Upper lobe of right lung (tissue), 1 donor: ENCODE results near the gene IPPK. TPM values are rescaled to one million over a fixed set of nuclear protein-coding genes. Genes with fewer than 3 reads are reported as not detected.

Experiments
- ATAC-seq: fragments of 200-7000 bp; cut with Tn5 transposase; one replicate; pipeline ENCODE4 v1.9.1; 2020; ENCODE audit warnings: mild to moderate bottlenecking, moderate library complexity
- DNase-seq: peaks from one replicate; pipeline ENCODE4 v3.0.0-alpha.2; 2020
- H3K27ac ChIP-seq: fragments of 200-600 bp; one replicate; pipeline ENCODE4 v1.8.0; 2022
- H3K27me3 ChIP-seq: fragments of 200-600 bp; one replicate; pipeline ENCODE4 v1.8.0; 2022; ENCODE audit warnings: mild to moderate bottlenecking
- H3K36me3 ChIP-seq: fragments of 200-600 bp; one replicate; pipeline ENCODE4 v1.8.0; 2022
- H3K4me1 ChIP-seq: fragments of 200-600 bp; one replicate; pipeline ENCODE4 v1.8.0; 2022
- H3K4me3 ChIP-seq: fragments of 200-600 bp; one replicate; pipeline ENCODE4 v1.8.0; 2022; ENCODE audit warnings: mild to moderate bottlenecking
- H3K9me3 ChIP-seq: fragments of 200-600 bp; one replicate; pipeline ENCODE4 v1.8.0; 2022
- intact Hi-C: fragments of 100-400 bp; cut with DNase I; formaldehyde crosslinking; loops from one replicate; pipeline ENCODE4 v1.11.0; 2022
- total RNA-seq: library from RNA; stranded (reverse); fragmentation: NEBNext Ultra II Directional; extraction: Animal tissue kit (Norgen Biotek cat#: 25700); gene quantifications from one replicate; pipeline ENCODE4 v1.2.1, GENCODE V29; 2021
- TF ChIP-seq, protein P1 (sequence below): fragments of 200-600 bp; IDR thresholded peaks from one replicate; pipeline ENCODE4 v1.8.0; 2022; ENCODE audit warnings: antibody characterized with exemption
- donor health status: DM: no; HTN: yes; CAD: no; lungs with severe emphysema.

Gene IPPK
- total RNA-seq, 1 donor from 2014 or later: 9.6 TPM

- DNase-seq: no peak
- H3K36me3 ChIP-seq: peaks cover 4% of the 10 kb centered on the region
- H3K27ac ChIP-seq: no peak overlapping the region
- H3K27me3 ChIP-seq: no peaks in the 10 kb centered on the region
- intact Hi-C loops: no loop called here
- H3K4me3 ChIP-seq: no peak overlapping the region
- no peaks in the 10 kb centered on the region for H3K9me3 ChIP-seq
- TF ChIP-seq, protein P1, sequence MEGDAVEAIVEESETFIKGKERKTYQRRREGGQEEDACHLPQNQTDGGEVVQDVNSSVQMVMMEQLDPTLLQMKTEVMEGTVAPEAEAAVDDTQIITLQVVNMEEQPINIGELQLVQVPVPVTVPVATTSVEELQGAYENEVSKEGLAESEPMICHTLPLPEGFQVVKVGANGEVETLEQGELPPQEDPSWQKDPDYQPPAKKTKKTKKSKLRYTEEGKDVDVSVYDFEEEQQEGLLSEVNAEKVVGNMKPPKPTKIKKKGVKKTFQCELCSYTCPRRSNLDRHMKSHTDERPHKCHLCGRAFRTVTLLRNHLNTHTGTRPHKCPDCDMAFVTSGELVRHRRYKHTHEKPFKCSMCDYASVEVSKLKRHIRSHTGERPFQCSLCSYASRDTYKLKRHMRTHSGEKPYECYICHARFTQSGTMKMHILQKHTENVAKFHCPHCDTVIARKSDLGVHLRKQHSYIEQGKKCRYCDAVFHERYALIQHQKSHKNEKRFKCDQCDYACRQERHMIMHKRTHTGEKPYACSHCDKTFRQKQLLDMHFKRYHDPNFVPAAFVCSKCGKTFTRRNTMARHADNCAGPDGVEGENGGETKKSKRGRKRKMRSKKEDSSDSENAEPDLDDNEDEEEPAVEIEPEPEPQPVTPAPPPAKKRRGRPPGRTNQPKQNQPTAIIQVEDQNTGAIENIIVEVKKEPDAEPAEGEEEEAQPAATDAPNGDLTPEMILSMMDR: no peak
- no peak for ATAC-seq
- H3K4me1 ChIP-seq: peaks cover 8% of the 10 kb centered on the region
These were observed 62.8 kb downstream of the IPPK start for GRCh38 chr9:92607088-92607487.

DNA sequence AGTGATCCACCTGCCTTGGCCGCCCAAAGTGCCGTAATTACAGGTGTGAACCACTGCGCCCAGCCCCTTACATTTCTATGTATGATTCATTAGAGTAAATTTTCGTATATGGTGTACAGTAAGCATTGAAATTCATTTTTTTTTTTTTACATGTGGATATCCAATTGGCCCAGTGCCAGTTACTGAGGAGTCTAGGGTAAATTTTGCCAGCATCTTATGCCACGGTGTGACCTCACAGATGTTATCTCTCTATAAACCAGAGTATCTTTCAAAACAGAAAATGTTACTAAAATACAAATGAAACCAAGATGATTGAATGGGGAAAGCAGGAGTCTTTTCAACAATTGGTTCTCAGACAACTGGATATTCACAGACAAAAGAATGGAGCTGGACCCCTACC lies 64.7 kb downstream of the IPPK start:
- H3K4me3 ChIP-seq: no peak overlapping the region
- H3K36me3 ChIP-seq: no peaks in the 10 kb centered on the region
- no peak for ATAC-seq
- H3K27ac ChIP-seq: no peak overlapping the region
- intact Hi-C loops: no loop called here
- no peaks in the 10 kb centered on the region for H3K9me3 ChIP-seq
- DNase-seq: no peak
- no peaks in the 10 kb centered on the region for H3K27me3 ChIP-seq
- TF ChIP-seq, protein P1: no peak
- peaks cover 9% of the 10 kb centered on the region for H3K4me1 ChIP-seq

DNA sequence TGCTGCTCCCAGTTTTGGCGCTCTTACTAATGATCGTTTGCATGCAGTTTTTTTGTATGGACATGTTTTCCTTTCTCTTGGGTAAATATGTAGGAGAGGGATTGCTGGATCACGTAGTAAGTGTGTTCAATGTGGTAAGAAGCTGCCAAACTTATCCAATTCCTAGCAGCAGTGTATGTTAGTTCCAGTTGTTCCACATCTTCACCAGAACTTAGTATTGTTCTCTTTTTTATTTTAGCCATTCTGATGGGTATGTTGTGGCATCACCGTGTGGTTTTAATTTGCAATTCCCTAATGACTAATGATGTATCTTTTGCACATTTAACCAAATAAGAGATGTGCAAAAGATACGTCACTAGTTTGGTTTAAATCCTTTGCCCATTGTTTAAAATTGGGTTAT lies 65.9 kb downstream of the IPPK start:
- ATAC-seq (no peak), DNase-seq (no peak)
- no peak overlapping the region for H3K27ac ChIP-seq
- TF ChIP-seq, protein P1: no peak
- peaks cover 16% of the 10 kb centered on the region for H3K4me1 ChIP-seq
- H3K4me3 ChIP-seq: no peak overlapping the region
- no peaks in the 10 kb centered on the region for H3K36me3 ChIP-seq
- H3K27me3 ChIP-seq: no peaks in the 10 kb centered on the region
- no peaks in the 10 kb centered on the region for H3K9me3 ChIP-seq
- intact Hi-C loops: no loop called here

DNA sequence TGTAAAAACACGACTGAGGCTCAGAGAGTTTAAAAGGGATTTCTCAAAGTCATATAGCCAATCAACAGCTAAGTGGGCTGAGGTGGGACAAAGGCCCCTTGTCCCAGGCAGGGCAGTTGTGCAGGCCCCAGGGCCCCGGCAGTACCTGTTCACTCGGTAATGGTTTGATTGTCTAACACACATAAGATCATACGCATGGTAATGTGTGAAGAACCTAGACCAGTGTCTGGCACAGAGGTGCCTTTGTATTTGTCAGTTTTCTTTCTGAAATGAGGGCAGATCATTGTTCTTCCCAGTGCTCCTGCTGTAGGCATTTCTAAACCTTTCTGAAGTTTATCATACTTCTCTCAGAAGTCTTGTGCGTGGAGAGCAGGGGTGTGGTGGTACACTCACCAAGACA lies 66.8 kb downstream of the IPPK start:
- ATAC-seq (no peak), DNase-seq (no peak)
- Histone ChIP-seq H3K9me3 (no peaks in the 10 kb centered on the region), H3K36me3 (no peaks in the 10 kb centered on the region), H3K27ac (no peak overlapping the region), H3K27me3 (no peaks in the 10 kb centered on the region), H3K4me3 (no peak overlapping the region), H3K4me1 (peaks cover 14% of the 10 kb centered on the region)
- intact Hi-C loops: no loop called here
- TF ChIP-seq, protein P1: no peak

DNA sequence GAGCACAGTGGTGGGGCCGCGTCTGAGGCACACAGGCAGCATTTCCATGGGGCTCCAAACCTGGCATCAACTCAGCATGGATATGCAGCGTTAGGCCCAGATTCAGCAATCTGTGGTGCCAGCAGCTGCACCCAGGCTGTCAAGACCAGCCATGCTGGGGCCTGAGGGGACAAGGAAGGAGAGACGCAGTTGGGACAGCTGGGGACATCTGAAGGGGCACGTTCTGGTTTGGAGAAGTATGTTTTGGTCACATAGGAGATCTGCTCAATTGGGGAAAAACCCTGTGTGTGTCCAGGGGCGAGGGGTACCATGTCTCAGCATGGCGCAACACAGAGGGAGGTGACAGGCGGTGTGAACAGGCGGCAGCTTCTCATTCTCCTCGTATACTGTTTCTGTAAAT lies 67.5 kb downstream of the IPPK start:
- DNase-seq: no peak
- Histone ChIP-seq H3K36me3 (no peaks in the 10 kb centered on the region), H3K27ac (no peak overlapping the region), H3K27me3 (no peaks in the 10 kb centered on the region), H3K4me3 (no peak overlapping the region), H3K4me1 (peaks cover 21% of the 10 kb centered on the region), H3K9me3 (no peaks in the 10 kb centered on the region)
- TF ChIP-seq, protein P1: no peak
- intact Hi-C loops: no loop called here
- no peak for ATAC-seq

GRCh38 chr9:92601451-92601850 lies 68.5 kb downstream of the IPPK start:
- intact Hi-C loops: no loop called here
- ATAC-seq: no peak

More at GRCh38 chr9:92601451-92601850, 68.5 kb downstream of the IPPK start:
- Histone ChIP-seq H3K36me3 (no peaks in the 10 kb centered on the region), H3K27ac (peak overlapping the region; percentile 51), H3K4me3 (no peak overlapping the region), H3K27me3 (no peaks in the 10 kb centered on the region), H3K4me1 (peaks cover 24% of the 10 kb centered on the region), H3K9me3 (no peaks in the 10 kb centered on the region)
- TF ChIP-seq, protein P1: no peak
- DNase-seq: no peak
